Kidney (tissue), 14 donors: ENCODE data around the gene VEZT. TPM values are rescaled to one million over a fixed set of nuclear protein-coding genes. Genes with fewer than 3 reads are reported as not detected.

Experiments used
- DNase-seq, 5 donors: peaks; one replicate each; pipeline ENCODE4 v3.0.0-alpha.2; 2013 to 2020
- FAIRE-seq: peaks from 2 replicates; lab custom pipeline; 2012; peaks lifted over from hg19 to GRCh38; lab: Jason Lieb, UNC
- H3K27ac ChIP-seq, 2 donors: one replicate each; pipeline ENCODE4 v1.7.0; 2013; ENCODE audit warnings: low read depth in 2 of 2, low read length in 2 of 2, inconsistent platforms in 1 of 2
- H3K27me3 ChIP-seq: one replicate; pipeline ENCODE4 v1.7.1; 2013; ENCODE audit warnings: low read length, inconsistent platforms; ENCODE audit not compliant: control insufficient read depth, insufficient read depth
- H3K36me3 ChIP-seq, 3 donors: one replicate each; pipeline versions ENCODE4 v1.7.0 to v1.7.1; 2013; ENCODE audit warnings: low read length in 3 of 3, control low read depth in 1 of 3, inconsistent platforms in 1 of 3; ENCODE audit not compliant: insufficient read depth in 3 of 3, control insufficient read depth in 2 of 3
- H3K4me1 ChIP-seq, 3 donors: one replicate each; pipeline versions ENCODE4 v1.7.0 to v1.7.1; 2013; ENCODE audit warnings: low read length in 3 of 3, inconsistent platforms in 1 of 3, low read depth in 1 of 3; ENCODE audit not compliant: control insufficient read depth in 2 of 3, insufficient read depth in 2 of 3
- H3K4me3 ChIP-seq, 3 donors: one replicate each; pipeline versions ENCODE4 v1.7.0 to v1.8.1; 2013; ENCODE audit warnings: low read length in 3 of 3, control low read depth in 1 of 3, inconsistent platforms in 1 of 3
- H3K9ac ChIP-seq, 3 donors: one replicate each; pipeline versions ENCODE4 v1.7.0 to v1.7.1; 2013; ENCODE audit warnings: low read length in 3 of 3, control low read depth in 1 of 3, inconsistent platforms in 1 of 3
- H3K9me3 ChIP-seq, 3 donors: one replicate each; pipeline versions ENCODE4 v1.7.0 to v1.7.1; 2013; ENCODE audit warnings: low read length in 3 of 3, control low read depth in 1 of 3, inconsistent platforms in 1 of 3; ENCODE audit not compliant: control insufficient read depth in 2 of 3, insufficient read depth in 1 of 3
- intact Hi-C: fragments of 100-400 bp; cut with DNase I; formaldehyde crosslinking; loops from one replicate; pipeline ENCODE4 v1.11.1; 2022
- polyA plus RNA-seq: library from polyadenylated mRNA; stranded (reverse); fragments of 350-450 nt; fragmentation: Illumina TruSeq; extraction: RNeasy Lipid Tissue Mini Kit (QIAGEN cat#74804); gene quantifications from one replicate; pipeline ENCODE4 v1.2.3, GENCODE V29; 2014; ENCODE audit warnings: low read depth, low replicate concordance; ENCODE audit not compliant: insufficient read depth
- total RNA-seq: library from RNA; stranded (reverse); fragmentation: NEBNext Ultra II Directional; extraction: Animal tissue kit (Norgen Biotek cat#: 25700); gene quantifications from one replicate; pipeline ENCODE4 v1.2.1, GENCODE V29; 2021
- TF ChIP-seq, protein P1 (sequence below): IDR thresholded peaks from 3 replicates; pipeline ENCODE4 v1.5.1; 2012; ENCODE audit warnings: mild to moderate bottlenecking, moderate library complexity, borderline replicate concordance; ENCODE audit not compliant: insufficient read depth; ENCODE audit errors: extremely low read depth
- donor health status: control.
- donor health status: control.
- donor health status: control.
- donor health status: control.
- donor health status: control.
- donor health status: DM: yes; HTN: yes; CAD: no.
- donor health status: Normal renal cell carcinoma (clear cell type).

VEZT gene
- total and polyA plus RNA-seq, 2 donors from 2014 or later: 24.8 to 69.0 TPM

DNA sequence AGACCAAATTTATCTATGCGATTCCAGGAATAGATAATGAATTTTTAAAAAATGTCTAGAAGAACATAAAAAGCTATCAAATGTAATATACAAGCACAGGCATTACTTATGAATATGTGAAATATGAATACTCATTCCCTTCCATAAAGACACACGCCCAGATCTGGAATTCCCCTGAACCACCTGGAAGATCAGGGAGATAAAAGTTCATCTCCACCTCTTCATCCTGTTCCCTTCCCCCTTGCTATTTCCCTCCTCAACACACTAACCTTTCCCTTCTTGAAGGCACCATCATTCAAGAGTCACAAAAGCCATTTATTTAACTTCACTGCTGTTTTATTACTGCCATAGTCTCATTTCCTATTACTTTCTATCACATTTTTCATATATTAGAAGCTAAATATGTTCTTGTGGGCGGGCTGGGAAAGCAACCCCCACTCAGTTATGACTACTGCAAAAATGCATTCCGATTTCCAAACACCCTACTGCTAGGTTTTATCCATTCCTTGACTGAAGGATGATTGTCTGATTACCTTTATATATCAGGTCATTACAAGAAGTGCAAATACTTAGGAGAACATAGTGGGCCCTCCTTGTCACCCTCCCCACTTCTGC, 16.4 kb upstream of the VEZT start:
- Histone ChIP-seq H3K36me3 (no peaks in the 10 kb centered on the region), H3K4me1 (peaks cover 0 to 19% (median 11%) of the 10 kb centered on the region in 3 donors), H3K9me3 (no peaks in the 10 kb centered on the region), H3K27ac (peak overlapping the region in 1 of 2 donors; percentile 49), H3K9ac (no peak overlapping the region), H3K4me3 (no peak overlapping the region), H3K27me3 (no peaks in the 10 kb centered on the region)
- intact Hi-C loops: no loop called here
- TF ChIP-seq, protein P1, sequence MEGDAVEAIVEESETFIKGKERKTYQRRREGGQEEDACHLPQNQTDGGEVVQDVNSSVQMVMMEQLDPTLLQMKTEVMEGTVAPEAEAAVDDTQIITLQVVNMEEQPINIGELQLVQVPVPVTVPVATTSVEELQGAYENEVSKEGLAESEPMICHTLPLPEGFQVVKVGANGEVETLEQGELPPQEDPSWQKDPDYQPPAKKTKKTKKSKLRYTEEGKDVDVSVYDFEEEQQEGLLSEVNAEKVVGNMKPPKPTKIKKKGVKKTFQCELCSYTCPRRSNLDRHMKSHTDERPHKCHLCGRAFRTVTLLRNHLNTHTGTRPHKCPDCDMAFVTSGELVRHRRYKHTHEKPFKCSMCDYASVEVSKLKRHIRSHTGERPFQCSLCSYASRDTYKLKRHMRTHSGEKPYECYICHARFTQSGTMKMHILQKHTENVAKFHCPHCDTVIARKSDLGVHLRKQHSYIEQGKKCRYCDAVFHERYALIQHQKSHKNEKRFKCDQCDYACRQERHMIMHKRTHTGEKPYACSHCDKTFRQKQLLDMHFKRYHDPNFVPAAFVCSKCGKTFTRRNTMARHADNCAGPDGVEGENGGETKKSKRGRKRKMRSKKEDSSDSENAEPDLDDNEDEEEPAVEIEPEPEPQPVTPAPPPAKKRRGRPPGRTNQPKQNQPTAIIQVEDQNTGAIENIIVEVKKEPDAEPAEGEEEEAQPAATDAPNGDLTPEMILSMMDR: no peak
- FAIRE-seq (no peak), DNase-seq (no peak)

DNA sequence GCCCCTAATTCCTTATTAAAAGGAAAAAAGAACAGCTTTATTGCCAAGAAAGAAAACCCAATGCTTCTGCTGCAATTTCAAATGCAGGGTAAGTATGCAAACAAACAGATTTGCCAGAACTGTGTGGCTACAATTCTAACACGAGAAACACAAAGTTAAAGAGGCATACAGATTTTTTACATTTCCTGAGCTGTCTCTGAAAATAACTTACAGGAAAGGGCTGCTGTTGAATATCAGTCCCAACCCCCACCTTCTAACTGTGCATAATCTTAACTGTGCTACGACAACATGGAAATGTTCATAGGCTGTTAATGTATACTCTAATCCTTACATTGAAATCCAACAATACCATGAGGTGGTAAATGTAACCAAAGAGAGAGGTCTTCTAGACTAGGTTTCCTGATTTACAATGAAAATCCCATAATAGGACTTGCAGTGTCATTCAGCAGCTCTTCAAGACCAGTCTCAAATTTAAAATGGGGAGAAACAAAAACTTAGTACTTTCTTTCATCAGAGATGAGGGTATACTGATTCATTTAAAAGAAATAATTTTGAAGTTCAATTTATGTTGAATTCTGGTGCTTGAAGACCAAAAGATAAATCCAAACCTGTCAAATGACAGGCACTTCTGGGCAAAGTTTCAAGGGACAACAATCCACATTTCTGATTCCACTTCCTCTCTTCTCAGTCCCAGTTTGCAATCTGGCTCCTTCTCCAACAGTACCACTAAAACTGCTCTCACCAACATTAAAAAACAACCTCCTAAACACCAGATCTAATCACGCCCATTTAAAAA, 14.7 kb upstream of the VEZT start:
- no peak overlapping the region for H3K27ac ChIP-seq
- intact Hi-C loops: no loop called here
- H3K9ac ChIP-seq: no peak overlapping the region
- TF ChIP-seq, protein P1: no peak
- H3K36me3 ChIP-seq: no peaks in the 10 kb centered on the region
- peaks cover 0 to 19% (median 11%) of the 10 kb centered on the region in 3 donors for H3K4me1 ChIP-seq
- no peaks in the 10 kb centered on the region for H3K27me3 ChIP-seq
- DNase-seq (peak in 2 of 5 donors; percentile 27 to 68), FAIRE-seq (no peak)
- no peak overlapping the region for H3K4me3 ChIP-seq
- H3K9me3 ChIP-seq: no peaks in the 10 kb centered on the region

DNA sequence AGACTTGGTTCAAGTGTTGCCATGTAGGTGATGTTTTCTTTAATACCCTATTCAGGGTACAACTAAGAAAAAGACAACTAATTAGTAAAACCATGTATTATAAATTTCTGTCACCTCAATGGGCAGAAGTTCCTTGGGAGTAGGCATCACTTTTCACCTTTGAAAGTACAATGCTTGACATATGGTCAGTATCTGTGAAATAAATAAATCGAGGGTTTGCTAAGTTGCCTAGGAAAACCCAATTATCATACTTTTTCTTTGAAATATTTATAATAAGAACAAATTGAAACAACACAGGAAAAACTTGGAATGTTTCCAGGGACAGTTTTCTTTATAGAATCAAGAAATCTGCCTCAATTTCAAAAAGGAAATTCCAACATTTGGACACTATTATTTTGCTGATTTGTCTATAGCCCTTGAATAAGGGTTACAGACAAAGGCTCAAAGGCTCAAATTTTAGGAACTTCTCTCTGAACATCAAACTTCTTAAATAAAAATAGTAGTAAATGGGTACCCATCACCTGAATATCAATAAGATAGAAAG, 14.0 kb upstream of the VEZT start:
- H3K9ac ChIP-seq: no peak overlapping the region

More for the DNA sequence above, 14.0 kb upstream of the VEZT start:
- H3K27ac ChIP-seq: no peak overlapping the region
- FAIRE-seq: no peak
- H3K4me1 ChIP-seq: peaks cover 0 to 21% (median 11%) of the 10 kb centered on the region in 3 donors
- H3K4me3 ChIP-seq: no peak overlapping the region
- intact Hi-C loops: no loop called here
- no peaks in the 10 kb centered on the region for H3K36me3 ChIP-seq
- no peaks in the 10 kb centered on the region for H3K27me3 ChIP-seq
- no peak for DNase-seq
- TF ChIP-seq, protein P1: no peak
- no peaks in the 10 kb centered on the region for H3K9me3 ChIP-seq
